T-cell (primary cell): ENCODE measurements around the gene ZNF80. TPM values are rescaled to one million over a fixed set of nuclear protein-coding genes. Genes with fewer than 3 reads are reported as not detected.

Experiments used
- ATAC-seq, 4 experiments: fragments of 200-7000 bp in 3 of 4; fragments of 150-1000 bp in 1 of 4; cut with Tn5 transposase; replicated peaks in 1 of 4; 1 replicate in 3 of 4; 2 replicates in 1 of 4; pipeline ENCODE4 v1.10.0; 2021; ENCODE audit warnings: moderate library complexity in 3 of 4, mild to moderate bottlenecking in 2 of 4, moderate number of reproducible peaks in 1 of 4
- CTCF ChIA-PET, 2 donors: fragments of 300-600 bp; sonication (Branson Sonifier 250); formaldehyde crosslinking; loops; one replicate each; lab custom pipeline; 2022; ENCODE audit warnings: antibody characterized with exemption in 2 of 2; lab: Charles Lee
- POLR2A ChIA-PET, 2 donors: fragments of 300-600 bp; sonication (Branson Sonifier 250); formaldehyde crosslinking; loops; one replicate each; lab custom pipeline; 2022; ENCODE audit warnings: antibody characterized with exemption in 2 of 2; lab: Charles Lee
- DNase-seq, 35 experiments: peaks; one replicate each; pipeline versions ENCODE4 v3.0.0 to v3.0.0-alpha.2; 2013 to 2023
- H3K27ac ChIP-seq: one replicate; pipeline ENCODE4 v1.5.1; 2013; ENCODE audit warnings: low read length
- H3K27me3 ChIP-seq, 2 experiments: replicated peaks in 1 of 2; 1 replicate in 1 of 2; 2 replicates in 1 of 2; pipeline versions ENCODE4 v1.6.1 to v1.7.0; 2013; ENCODE audit warnings: low read length in 1 of 2, mixed read lengths in 1 of 2; ENCODE audit not compliant: control insufficient read depth in 2 of 2, insufficient read depth in 2 of 2; ENCODE audit errors: extremely low read depth in 1 of 2
- H3K36me3 ChIP-seq, 2 donors: 1 replicate in 1 of 2; 2 replicates in 1 of 2; pipeline versions ENCODE4 v1.6.1 to v1.7.0; 2013; ENCODE audit warnings: low read length in 1 of 2; ENCODE audit not compliant: control insufficient read depth in 2 of 2, insufficient read depth in 1 of 2; ENCODE audit errors: extremely low read depth in 1 of 2
- H3K4me1 ChIP-seq, 2 experiments: 1 replicate in 1 of 2; 2 replicates in 1 of 2; pipeline versions ENCODE4 v1.6.1 to v1.7.0; 2013; ENCODE audit warnings: low read length in 2 of 2, mixed read lengths in 1 of 2; ENCODE audit not compliant: insufficient read depth in 2 of 2, control insufficient read depth in 1 of 2; ENCODE audit errors: extremely low read depth in 1 of 2
- H3K4me3 ChIP-seq, 2 donors: 1 replicate in 1 of 2; 2 replicates in 1 of 2; pipeline versions ENCODE4 v1.5.1 to v1.7.0; 2013; ENCODE audit warnings: mild to moderate bottlenecking in 2 of 2, low read length in 1 of 2, moderate library complexity in 1 of 2; ENCODE audit not compliant: control insufficient read depth in 1 of 2; ENCODE audit errors: extremely low read depth in 1 of 2
- H3K9me3 ChIP-seq: 2 replicates; pipeline ENCODE4 v1.7.0; 2013
- H3K27ac Mint-ChIP-seq, 2 donors: one replicate each; pipeline ENCODE4 v1.8.0; 2020 to 2021; ENCODE audit warnings: mild to moderate bottlenecking in 2 of 2, mixed read lengths in 2 of 2
- H3K27me3 Mint-ChIP-seq, 2 donors: one replicate each; pipeline ENCODE4 v1.8.0; 2021 to 2022; ENCODE audit warnings: mixed read lengths in 2 of 2
- H3K36me3 Mint-ChIP-seq: one replicate; pipeline ENCODE4 v1.8.0; 2021; ENCODE audit warnings: mixed read lengths
- H3K4me1 Mint-ChIP-seq, 3 donors: one replicate each; pipeline ENCODE4 v1.8.0; 2020 to 2022; ENCODE audit warnings: mixed read lengths in 3 of 3, mild to moderate bottlenecking in 1 of 3
- H3K4me3 Mint-ChIP-seq, 3 donors: one replicate each; pipeline ENCODE4 v1.8.0; 2020 to 2022; ENCODE audit warnings: mild to moderate bottlenecking in 3 of 3, mixed read lengths in 3 of 3, moderate library complexity in 3 of 3
- H3K9me3 Mint-ChIP-seq, 3 donors: one replicate each; pipeline ENCODE4 v1.8.0; 2020 to 2022; ENCODE audit warnings: mixed read lengths in 3 of 3
- WGBS: methylation state at CpG from one replicate; pipeline ENCODE4 v1.1.5; 2013; ENCODE audit warnings: missing lambda C conversion rate; ENCODE audit not compliant: insufficient coverage; 5-methylcytosine and 5-hydroxymethylcytosine counted together
- total RNA-seq, 35 experiments: library from RNA in 6 of 35; stranded (reverse) in 6 of 35; fragments of 120-200 nt in 1 of 35; gene quantifications; one replicate each; pipeline versions ENCODE4 v1.2.1 to v1.2.4 and lab custom pipeline; 2013 to 2026

The ZNF80 gene
- total RNA-seq, 5 donors from 2014 or later (not counting 1 experiment from before 2014, with no cell fraction given), result 0.47 to 1.4 (median 1.1) TPM

DNA sequence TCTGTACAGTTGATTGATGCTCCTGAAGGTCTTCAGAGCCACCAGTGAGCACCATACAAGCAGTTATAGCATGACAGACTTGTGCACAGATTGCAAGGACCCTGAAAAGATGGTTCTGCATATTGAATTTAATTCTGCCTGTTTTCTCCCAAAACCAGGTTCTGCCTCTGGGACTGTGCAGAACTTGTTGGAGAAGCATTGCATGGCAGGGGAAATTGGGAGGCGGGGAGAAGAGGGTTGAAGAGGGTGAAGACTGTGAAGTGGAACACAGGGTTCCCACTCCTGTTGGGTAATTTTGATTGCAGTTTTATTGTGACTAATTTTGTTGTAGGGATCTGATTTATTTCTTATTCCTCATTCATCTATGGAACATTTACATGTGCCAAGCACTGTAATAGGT, 10.3 kb downstream of the ZNF80 start:
- peak overlapping the region; percentile 97 to 99 for H3K27ac Mint-ChIP-seq
- Histone ChIP-seq H3K36me3 (no peaks in the 10 kb centered on the region), H3K4me3 (no peak overlapping the region), H3K27ac (peak overlapping the region; percentile 87), H3K4me1 (peaks cover 9 to 54% of the 10 kb centered on the region in 2 experiments), H3K9me3 (peaks cover 2% of the 10 kb centered on the region), H3K27me3 (no peaks in the 10 kb centered on the region)
- peak overlapping the region in 1 of 3 donors; percentile 74 for H3K4me3 Mint-ChIP-seq
- DNase-seq, result no peak
- ChIA-PET POLR2A (interaction anchor here (1.0 to 1.1 kb wide), 3 partner anchors 9 to 14 kb away, joined by 4 to 7 read pairs (median 4); no protein-coding TSS in a partner anchor), CTCF (interaction anchor here in 1 of 2 donors (0.5 to 1.7 kb wide), 4 partner anchors 12 to 118 kb away, joined by 3 to 10 read pairs (median 4); no protein-coding TSS in a partner anchor)
- H3K9me3 Mint-ChIP-seq, result peaks cover 7 to 14% (median 8%) of the 10 kb centered on the region in 3 donors
- no CpG with 5 or more reads among the region's 1 CpG for WGBS
- no peaks in the 10 kb centered on the region for H3K27me3 Mint-ChIP-seq
- ATAC-seq, result no peak
- H3K4me1 Mint-ChIP-seq, result peaks cover 35 to 93% (median 87%) of the 10 kb centered on the region in 3 donors
- peaks cover 19% of the 10 kb centered on the region for H3K36me3 Mint-ChIP-seq

DNA sequence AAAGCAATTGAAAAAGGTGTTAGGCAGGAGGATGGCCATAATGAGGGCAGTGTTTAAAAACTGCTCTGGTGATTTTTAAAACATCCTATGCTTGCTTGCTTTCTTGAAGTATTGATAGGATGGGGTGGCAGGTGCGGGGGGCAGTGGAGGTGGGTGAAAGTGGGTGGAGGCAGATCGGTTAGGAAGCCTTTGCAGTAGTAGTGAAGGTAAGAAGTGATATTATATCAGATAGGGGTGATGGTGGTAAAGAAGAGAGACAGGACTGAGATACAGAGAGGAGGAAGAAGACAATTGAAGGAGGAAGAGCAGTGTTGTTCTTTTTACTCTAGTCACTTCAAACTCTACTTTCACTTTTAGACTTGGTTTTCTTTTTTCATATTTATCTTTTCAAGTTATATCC, 11.1 kb downstream of the ZNF80 start:
- no peak overlapping the region for H3K4me3 ChIP-seq

DNA sequence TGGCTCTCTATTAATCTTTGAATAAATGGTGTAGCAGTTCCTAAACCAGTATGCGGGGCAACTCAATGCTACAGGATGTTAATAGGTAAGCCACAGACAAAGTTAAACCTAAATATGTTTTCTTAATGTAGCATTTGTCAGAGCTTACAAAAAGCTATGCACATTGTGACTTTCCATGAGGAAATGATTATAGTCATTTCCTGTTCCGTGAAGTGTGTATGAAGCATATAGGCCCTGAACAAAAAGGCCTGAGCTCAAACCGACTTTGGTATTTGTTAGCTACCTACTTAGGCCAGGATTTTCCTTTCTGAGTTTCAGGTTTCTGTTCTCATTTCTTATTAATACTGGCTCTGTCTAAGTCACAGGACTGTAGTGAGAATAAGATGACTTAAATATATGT, 14.2 kb downstream of the ZNF80 start:
- Histone ChIP-seq H3K27me3 (no peaks in the 10 kb centered on the region), H3K36me3 (no peaks in the 10 kb centered on the region), H3K27ac (peak overlapping the region; percentile 87), H3K4me1 (peaks cover 4 to 62% of the 10 kb centered on the region in 2 experiments), H3K9me3 (peaks cover 2% of the 10 kb centered on the region), H3K4me3 (no peak overlapping the region)
- DNase-seq, result peak in 5 of 35 experiments; percentile 9 to 67 (median 16)
- CTCF ChIA-PET, result interaction anchor here (0.8 to 2.7 kb wide), 9 partner anchors 9 to 148 kb away, joined by 3 to 15 read pairs (median 3); partner anchors contain the start of gene TIGIT (in 1 of the 2)
- Mint-ChIP-seq H3K36me3 (peaks cover 23% of the 10 kb centered on the region), H3K4me3 (peak overlapping the region in 1 of 3 donors; percentile 41), H3K27me3 (no peaks in the 10 kb centered on the region), H3K9me3 (peaks cover 7 to 14% (median 8%) of the 10 kb centered on the region in 3 donors), H3K27ac (peak overlapping the region; percentile 92 to 97), H3K4me1 (peaks cover under 1 to 81% (median 75%) of the 10 kb centered on the region in 3 donors)
- WGBS, result 20% methylated on average over 1 of the region's 3 CpGs
- ATAC-seq, result peak; percentile 64 to 85 (median 64)
- POLR2A ChIA-PET, result interaction anchor here (0.6 to 1.3 kb wide), 4 partner anchors 9 to 871 kb away, joined by 3 to 48 read pairs (median 7); no protein-coding TSS in a partner anchor

More for the DNA sequence above, 11.1 kb downstream of the ZNF80 start:
- Mint-ChIP-seq H3K36me3 (peaks cover 19% of the 10 kb centered on the region), H3K4me3 (peak overlapping the region; percentile 48 to 74 (median 56)), H3K4me1 (peaks cover 28 to 93% (median 85%) of the 10 kb centered on the region in 3 donors), H3K27ac (peak overlapping the region; percentile 97 to 99), H3K27me3 (no peaks in the 10 kb centered on the region), H3K9me3 (peaks cover 7 to 14% (median 8%) of the 10 kb centered on the region in 3 donors)
- no peaks in the 10 kb centered on the region for H3K36me3 ChIP-seq
- CTCF ChIA-PET, result no interaction called here
- no peaks in the 10 kb centered on the region for H3K27me3 ChIP-seq
- peaks cover 4 to 54% of the 10 kb centered on the region in 2 experiments for H3K4me1 ChIP-seq
- peaks cover 2% of the 10 kb centered on the region for H3K9me3 ChIP-seq
- ATAC-seq, result peak in 2 of 4 experiments; percentile 21 to 24
- peak in 1 of 35 experiments; percentile 21 for DNase-seq
- WGBS, result 6% methylated on average over 2 of the region's 2 CpGs
- POLR2A ChIA-PET, result interaction anchor here in 1 of 2 donors (1.1 kb wide), 1 partner anchor 13 kb away, joined by 7 read pairs; no protein-coding TSS in a partner anchor
- peak overlapping the region; percentile 87 for H3K27ac ChIP-seq

DNA sequence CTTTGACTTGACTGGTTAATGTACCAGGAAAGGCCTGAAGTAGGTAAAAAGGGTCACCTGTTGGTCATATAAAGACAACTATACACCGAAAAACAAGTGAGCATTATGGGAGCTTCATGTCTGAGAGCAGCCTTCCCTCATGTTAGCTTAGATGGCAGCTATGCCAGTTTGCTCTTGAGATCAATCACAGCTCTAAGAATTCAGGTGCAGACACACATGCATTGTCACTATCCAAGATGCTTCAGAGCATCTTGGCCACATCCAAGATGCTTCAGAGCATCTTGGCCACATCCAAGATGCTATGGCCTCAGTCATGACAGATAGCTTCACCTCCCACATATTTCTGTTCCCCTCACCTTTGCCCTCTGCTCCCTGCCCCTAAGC, 15.5 kb downstream of the ZNF80 start:
- Histone ChIP-seq H3K4me1 (peaks cover 6 to 68% of the 10 kb centered on the region in 2 experiments), H3K27me3 (no peaks in the 10 kb centered on the region), H3K9me3 (peaks cover 2% of the 10 kb centered on the region), H3K36me3 (no peaks in the 10 kb centered on the region), H3K27ac (peak overlapping the region; percentile 87), H3K4me3 (no peak overlapping the region)
- ChIA-PET POLR2A (interaction anchor here in 1 of 2 donors (1.2 to 1.3 kb wide), 2 partner anchors 9 to 11 kb away, joined by 3 to 5 read pairs; no protein-coding TSS in a partner anchor), CTCF (interaction anchor here (0.9 to 2.7 kb wide), 4 partner anchors 8 to 69 kb away, joined by 3 to 13 read pairs (median 4); no protein-coding TSS in a partner anchor)
- peak overlapping the region in 1 of 3 donors; percentile 3 for H3K4me3 Mint-ChIP-seq
- H3K36me3 Mint-ChIP-seq, result peaks cover 26% of the 10 kb centered on the region
- H3K4me1 Mint-ChIP-seq, result peaks cover 0 to 70% (median 62%) of the 10 kb centered on the region in 3 donors
- ATAC-seq (peak; percentile 4 to 40 (median 28)), DNase-seq (no peak)
- WGBS, result 57% methylated on average over 1 of the region's 1 CpG
- peak overlapping the region; percentile 92 to 97 for H3K27ac Mint-ChIP-seq
- peaks cover 7 to 14% (median 8%) of the 10 kb centered on the region in 3 donors for H3K9me3 Mint-ChIP-seq
- H3K27me3 Mint-ChIP-seq, result no peaks in the 10 kb centered on the region

DNA sequence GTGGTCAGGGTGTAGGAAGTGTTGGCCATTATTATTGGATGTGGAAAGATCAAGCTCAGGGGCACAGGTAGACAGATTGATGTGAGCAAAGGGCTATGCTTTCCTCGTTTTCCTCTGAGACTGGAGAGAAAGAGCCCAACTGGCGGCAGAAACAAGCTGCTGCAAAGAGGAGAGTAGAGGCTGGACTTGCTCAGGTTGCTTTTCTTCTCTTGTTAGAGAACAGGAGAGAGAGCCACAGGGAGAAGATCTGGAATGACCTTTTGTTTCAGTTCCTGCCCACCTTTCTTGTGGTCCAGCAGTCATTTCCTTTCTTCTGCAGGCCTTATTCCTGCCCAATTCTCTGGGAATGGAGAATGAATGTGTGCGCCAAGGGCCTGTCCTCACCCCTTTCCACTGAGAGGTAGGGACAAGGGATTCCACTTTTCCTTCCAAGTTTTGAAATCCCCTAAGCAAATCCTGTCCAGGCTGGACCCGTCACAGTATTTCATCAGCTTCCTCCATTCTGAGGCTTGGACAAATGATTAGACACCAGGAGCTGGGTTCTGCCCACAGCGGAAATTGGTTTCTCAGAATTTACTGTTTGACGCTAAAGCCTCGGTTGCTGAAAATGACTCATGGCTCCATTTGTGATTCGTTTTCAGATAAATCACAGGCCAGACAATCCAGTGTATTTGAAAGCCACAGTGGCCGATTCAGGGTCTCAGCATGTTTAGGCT, 16.1 kb downstream of the ZNF80 start:
- no peaks in the 10 kb centered on the region for H3K27me3 ChIP-seq
- H3K4me1 Mint-ChIP-seq, result peaks cover 0 to 64% (median 57%) of the 10 kb centered on the region in 3 donors
- H3K36me3 Mint-ChIP-seq, result peaks cover 24% of the 10 kb centered on the region
- peak overlapping the region; percentile 92 to 97 for H3K27ac Mint-ChIP-seq
- H3K36me3 ChIP-seq, result no peaks in the 10 kb centered on the region
- ChIA-PET CTCF (interaction anchor here (0.6 to 2.7 kb wide), 5 partner anchors 8 to 126 kb away, joined by 3 to 13 read pairs (median 4); no protein-coding TSS in a partner anchor), POLR2A (interaction anchor here (0.6 to 1.3 kb wide), 3 partner anchors 8 to 652 kb away, joined by 3 to 5 read pairs (median 3); no protein-coding TSS in a partner anchor)
- H3K4me1 ChIP-seq, result peaks cover 6 to 69% of the 10 kb centered on the region in 2 experiments
- WGBS, result 45% methylated on average over 7 of the region's 9 CpGs
- peak overlapping the region in 1 of 2 donors; percentile 10 for H3K4me3 ChIP-seq
- H3K27me3 Mint-ChIP-seq, result no peaks in the 10 kb centered on the region
- peak overlapping the region; percentile 87 for H3K27ac ChIP-seq
- DNase-seq (peak in 18 of 35 experiments; percentile 12 to 75 (median 30)), ATAC-seq (peak; percentile 29 to 70 (median 53))
- peaks cover 2% of the 10 kb centered on the region for H3K9me3 ChIP-seq
- H3K9me3 Mint-ChIP-seq, result peaks cover 7 to 14% (median 8%) of the 10 kb centered on the region in 3 donors
- H3K4me3 Mint-ChIP-seq, result peak overlapping the region in 2 of 3 donors; percentile 3 to 46

DNA sequence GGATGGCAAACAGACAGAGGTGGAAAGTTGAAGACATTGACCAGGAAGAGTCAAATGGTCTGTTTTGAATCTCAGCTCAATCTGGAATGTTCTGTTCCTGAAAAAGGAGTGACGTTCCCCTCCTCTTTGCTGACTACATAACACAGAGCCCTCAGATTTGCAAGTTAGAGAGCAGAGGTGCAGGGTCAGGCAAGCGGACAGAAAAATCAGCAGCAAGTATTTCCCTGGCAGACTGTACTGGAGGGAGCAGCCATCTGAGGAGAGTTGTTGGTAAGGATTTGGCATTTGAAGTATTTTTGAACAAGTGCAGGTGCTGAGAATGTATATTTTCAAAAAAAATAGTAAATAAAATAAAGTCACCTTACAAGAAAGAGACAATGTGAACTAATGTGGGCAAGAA, 17.6 kb downstream of the ZNF80 start:
- H3K27me3 ChIP-seq, result no peaks in the 10 kb centered on the region
- peaks cover 0 to 49% (median 43%) of the 10 kb centered on the region in 3 donors for H3K4me1 Mint-ChIP-seq

More for the DNA sequence above, 17.6 kb downstream of the ZNF80 start:
- H3K36me3 Mint-ChIP-seq, result peaks cover 13% of the 10 kb centered on the region
- no CpG with 5 or more reads among the region's 2 CpGs for WGBS
- ATAC-seq, result no peak
- H3K27me3 Mint-ChIP-seq, result no peaks in the 10 kb centered on the region
- Histone ChIP-seq H3K27ac (peak overlapping the region; percentile 30), H3K4me3 (no peak overlapping the region), H3K4me1 (peaks cover 14 to 70% of the 10 kb centered on the region in 2 experiments), H3K9me3 (peaks cover 2% of the 10 kb centered on the region), H3K36me3 (no peaks in the 10 kb centered on the region)
- peak overlapping the region; percentile 50 to 97 for H3K27ac Mint-ChIP-seq
- DNase-seq, result no peak
- ChIA-PET CTCF (no interaction called here), POLR2A (no interaction called here)
- H3K4me3 Mint-ChIP-seq, result peak overlapping the region in 1 of 3 donors; percentile 16
- peaks cover 4 to 8% (median 6%) of the 10 kb centered on the region in 3 donors for H3K9me3 Mint-ChIP-seq
